Stomach smooth muscle (tissue), 2 donors: ENCODE data around the gene C3.

Experiments used
- H3K27ac ChIP-seq: one replicate; pipeline ENCODE4 v1.7.0; 2013; ENCODE audit warnings: mild to moderate bottlenecking, low read length, inconsistent platforms
- H3K27me3 ChIP-seq, 2 donors: one replicate each; pipeline ENCODE4 v1.7.0; 2013; ENCODE audit warnings: low read length in 2 of 2; ENCODE audit not compliant: insufficient read depth in 2 of 2, control insufficient read depth in 1 of 2
- H3K36me3 ChIP-seq, 2 donors: one replicate each; pipeline ENCODE4 v1.7.0; 2013; ENCODE audit warnings: low read length in 2 of 2; ENCODE audit not compliant: control insufficient read depth in 2 of 2, insufficient read depth in 2 of 2
- H3K4me1 ChIP-seq: one replicate; pipeline ENCODE4 v1.7.0; 2013; ENCODE audit warnings: low read length; ENCODE audit not compliant: control insufficient read depth, insufficient read depth
- H3K4me3 ChIP-seq, 2 donors: one replicate each; pipeline ENCODE4 v1.7.0; 2013; ENCODE audit warnings: low read length in 2 of 2
- H3K9ac ChIP-seq, 2 donors: one replicate each; pipeline ENCODE4 v1.7.0; 2013; ENCODE audit warnings: low read length in 2 of 2, mild to moderate bottlenecking in 1 of 2
- H3K9me3 ChIP-seq, 2 donors: one replicate each; pipeline ENCODE4 v1.7.0; 2013; ENCODE audit warnings: low read length in 2 of 2; ENCODE audit not compliant: control insufficient read depth in 2 of 2
- donor health status: healthy.
- donor health status: Pancreatic carcinoma.

The C3 gene

DNA sequence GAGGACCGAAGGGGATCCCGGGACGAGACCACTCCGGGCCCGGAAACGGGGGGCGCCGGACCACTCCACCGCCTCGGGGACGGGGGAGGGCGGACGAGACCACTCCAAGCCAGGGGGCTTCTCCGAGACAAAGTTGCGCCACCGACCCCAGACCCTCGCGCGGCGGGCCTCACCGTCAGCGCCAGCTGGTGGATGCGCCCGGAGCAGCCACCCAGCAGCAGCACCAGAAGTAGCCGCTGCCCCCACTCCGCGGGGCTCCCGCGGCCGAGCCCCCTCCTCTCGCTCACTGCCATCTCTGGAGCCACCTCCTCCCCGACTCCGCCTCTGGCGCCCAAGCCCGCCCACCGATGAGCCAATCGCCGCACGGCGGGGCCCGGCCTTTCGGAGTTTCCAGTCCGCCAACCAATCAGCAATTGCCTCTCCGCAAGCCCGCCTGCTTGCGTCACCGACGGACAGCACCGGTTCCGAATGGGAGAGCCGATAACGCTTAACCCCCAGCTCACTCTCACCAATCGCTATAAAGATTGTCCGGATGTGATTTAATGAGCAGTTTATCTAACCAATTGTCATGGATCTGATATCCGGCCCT lies 16.9 kb upstream of the C3 start, which contains the start of gene GPR108:
Gene GPR108 (minus strand): TSS at position 297 of the 589 bp plus-strand sequence. CDS start 4 bp downstream, at position 293.
- H3K9me3 ChIP-seq, result no peaks in the 10 kb centered on the region
- H3K4me3 ChIP-seq, result peak within 1 kb of the TSS; percentile 85 to 90
- peak within 1 kb of the TSS; percentile 97 for H3K27ac ChIP-seq
- H3K27me3 ChIP-seq, result no peaks in the 10 kb centered on the region
- peak within 1 kb of the TSS; percentile 86 to 87 for H3K9ac ChIP-seq
- H3K36me3 ChIP-seq, result peaks cover 5% of the 10 kb centered on the region in 2 donors
- H3K4me1 ChIP-seq, result peaks cover 43% of the 10 kb centered on the region

DNA sequence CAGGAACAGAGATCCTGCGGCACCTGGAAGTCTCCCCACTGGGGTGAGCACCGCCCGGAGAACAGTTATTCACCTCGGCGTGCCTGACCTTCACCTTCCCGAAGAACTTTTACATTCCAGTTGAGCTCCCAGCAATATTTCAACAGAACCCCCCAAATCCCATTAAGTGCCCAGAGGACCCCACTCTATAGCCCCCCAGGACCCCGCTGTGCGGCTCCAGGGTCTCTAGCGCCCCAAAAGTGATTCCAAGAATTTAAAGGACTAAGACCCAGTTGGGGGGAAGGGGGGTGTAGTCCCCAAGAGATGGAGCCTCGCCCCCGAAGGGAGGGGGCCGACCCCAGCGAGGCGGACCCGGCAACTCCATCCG lies 16.4 kb upstream of the C3 start:
- H3K9me3 ChIP-seq, result no peaks in the 10 kb centered on the region
- peaks cover 43% of the 10 kb centered on the region for H3K4me1 ChIP-seq
- H3K27me3 ChIP-seq, result no peaks in the 10 kb centered on the region
- H3K27ac ChIP-seq, result peak overlapping the region; percentile 93
- H3K9ac ChIP-seq, result peak overlapping the region; percentile 86 to 87
- peaks cover 10% of the 10 kb centered on the region in 2 donors for H3K36me3 ChIP-seq
- peak overlapping the region; percentile 85 to 90 for H3K4me3 ChIP-seq

DNA sequence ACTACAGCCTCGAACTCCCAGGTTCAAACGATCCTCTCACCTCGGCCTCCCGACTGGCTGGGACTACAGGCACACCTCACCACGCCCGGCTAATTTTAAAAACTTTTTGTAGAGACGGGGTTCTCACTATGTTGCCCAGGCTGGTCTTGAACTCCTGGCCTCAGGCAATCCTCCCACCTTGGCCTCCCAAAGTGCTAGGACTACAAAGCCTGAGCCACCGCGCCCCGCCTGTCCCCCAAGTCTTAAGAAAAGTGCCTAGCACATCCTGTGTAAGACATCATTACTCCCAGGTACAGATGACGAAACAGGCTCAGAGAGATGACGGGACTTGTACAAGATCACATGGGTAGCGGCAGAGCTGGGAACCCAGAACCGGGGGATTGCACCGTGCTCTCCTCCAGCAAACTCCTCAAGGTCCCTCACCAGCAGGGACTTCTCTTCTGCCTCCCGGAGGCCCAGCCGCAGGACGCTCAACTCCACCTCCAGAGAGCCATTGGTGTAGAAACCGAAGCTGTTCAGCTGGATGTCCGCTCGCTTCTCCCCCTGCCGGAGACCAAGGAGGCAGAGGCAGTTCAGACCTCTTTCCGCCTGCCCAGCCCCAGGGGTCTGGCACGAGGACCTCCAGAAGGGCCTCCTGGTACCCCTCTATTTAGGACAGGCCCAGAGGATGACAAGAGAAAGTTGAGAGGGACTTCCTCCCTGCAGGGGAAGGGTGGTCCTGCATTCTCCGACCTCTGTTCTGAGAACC lies 15.9 kb upstream of the C3 start:
- H3K27ac ChIP-seq, result peak overlapping the region; percentile 93
- no peaks in the 10 kb centered on the region for H3K27me3 ChIP-seq
- peaks cover 11% of the 10 kb centered on the region in 2 donors for H3K36me3 ChIP-seq
- no peaks in the 10 kb centered on the region for H3K9me3 ChIP-seq
- H3K4me3 ChIP-seq, result peak overlapping the region; percentile 85 to 90
- H3K4me1 ChIP-seq, result peaks cover 38% of the 10 kb centered on the region
- H3K9ac ChIP-seq, result peak overlapping the region; percentile 86 to 87

- peaks cover 11 to 14% of the 10 kb centered on the region in 2 donors for H3K36me3 ChIP-seq
- H3K27ac ChIP-seq, result peak overlapping the region; percentile 93
- H3K27me3 ChIP-seq, result no peaks in the 10 kb centered on the region
- peaks cover 34% of the 10 kb centered on the region for H3K4me1 ChIP-seq
- H3K9ac ChIP-seq, result peak overlapping the region; percentile 86 to 87
- peak overlapping the region; percentile 31 to 85 for H3K4me3 ChIP-seq
- H3K9me3 ChIP-seq, result no peaks in the 10 kb centered on the region
Observed at GRCh38 chr19:6735181-6735911, 14.9 kb upstream of the C3 start.

- Histone ChIP-seq H3K4me1 (peaks cover 28% of the 10 kb centered on the region), H3K4me3 (no peak overlapping the region), H3K9me3 (no peaks in the 10 kb centered on the region), H3K9ac (no peak overlapping the region), H3K27me3 (no peaks in the 10 kb centered on the region), H3K36me3 (peaks cover 11 to 14% of the 10 kb centered on the region in 2 donors), H3K27ac (no peak overlapping the region)
Observed at GRCh38 chr19:6734096-6734696, 13.7 kb upstream of the C3 start.

DNA sequence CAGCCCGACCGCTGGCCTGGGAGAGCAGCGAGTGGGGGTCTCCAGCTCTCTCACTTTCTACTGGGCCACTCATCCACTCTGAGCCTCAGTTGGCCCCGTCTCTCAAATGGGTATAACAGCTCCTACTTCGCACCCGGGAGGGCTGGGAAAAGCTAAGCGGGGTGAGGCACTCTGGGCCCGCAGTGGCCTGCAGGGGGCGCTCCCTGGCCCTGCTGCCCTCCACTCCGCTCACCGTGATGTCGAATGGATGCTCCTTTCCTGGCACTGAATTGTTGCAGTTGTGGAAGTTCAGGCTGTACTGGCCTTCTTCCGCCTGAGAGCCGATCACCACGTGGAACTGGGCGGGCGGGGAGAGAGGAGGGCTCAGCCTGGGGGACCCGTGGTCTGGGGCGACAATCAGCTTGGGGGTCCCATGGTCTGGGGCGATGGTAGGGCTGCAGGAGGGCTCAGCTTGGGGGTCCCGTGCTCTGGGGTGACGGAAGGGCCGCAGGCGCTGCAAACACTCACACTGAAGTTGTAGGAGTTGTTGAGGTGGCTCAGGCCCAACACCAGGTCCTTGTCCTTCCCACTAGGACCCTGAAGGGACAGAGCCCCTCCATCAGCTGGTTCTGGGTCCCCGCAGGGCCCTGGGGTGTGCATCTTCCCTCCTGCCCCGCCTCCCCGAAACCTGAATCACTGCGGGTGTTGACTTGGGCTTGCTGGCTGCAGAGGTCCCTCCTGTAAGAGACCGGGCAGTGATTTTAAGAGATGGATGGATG lies 13.1 kb upstream of the C3 start:
- Histone ChIP-seq H3K9ac (no peak overlapping the region), H3K27me3 (no peaks in the 10 kb centered on the region), H3K27ac (no peak overlapping the region), H3K9me3 (no peaks in the 10 kb centered on the region), H3K36me3 (peaks cover 11 to 14% of the 10 kb centered on the region in 2 donors), H3K4me3 (no peak overlapping the region), H3K4me1 (peaks cover 21% of the 10 kb centered on the region)

- no peak overlapping the region for H3K4me3 ChIP-seq
- H3K9ac ChIP-seq, result no peak overlapping the region
Observed at GRCh38 chr19:6732803-6733337, 12.4 kb upstream of the C3 start.

GRCh38 chr19:6731822-6732221 lies 11.4 kb upstream of the C3 start:
- peaks cover 13% of the 10 kb centered on the region for H3K4me1 ChIP-seq
- H3K36me3 ChIP-seq, result peaks cover 11 to 14% of the 10 kb centered on the region in 2 donors
- H3K9ac ChIP-seq, result no peak overlapping the region

More at GRCh38 chr19:6732803-6733337, 12.4 kb upstream of the C3 start:
- Histone ChIP-seq H3K27me3 (no peaks in the 10 kb centered on the region), H3K4me1 (peaks cover 14% of the 10 kb centered on the region), H3K9me3 (no peaks in the 10 kb centered on the region), H3K36me3 (peaks cover 11 to 14% of the 10 kb centered on the region in 2 donors), H3K27ac (no peak overlapping the region)

GRCh38 chr19:6730941-6731670 lies 10.7 kb upstream of the C3 start:
- peaks cover 11 to 14% of the 10 kb centered on the region in 2 donors for H3K36me3 ChIP-seq
- peaks cover 0 to 4% of the 10 kb centered on the region in 2 donors for H3K27me3 ChIP-seq
- no peaks in the 10 kb centered on the region for H3K9me3 ChIP-seq
- peaks cover 8% of the 10 kb centered on the region for H3K4me1 ChIP-seq
- H3K9ac ChIP-seq, result no peak overlapping the region
- H3K27ac ChIP-seq, result no peak overlapping the region
- no peak overlapping the region for H3K4me3 ChIP-seq

More at GRCh38 chr19:6731822-6732221, 11.4 kb upstream of the C3 start:
- Histone ChIP-seq H3K4me3 (no peak overlapping the region), H3K9me3 (no peaks in the 10 kb centered on the region), H3K27me3 (peaks cover 0 to 4% of the 10 kb centered on the region in 2 donors), H3K27ac (no peak overlapping the region)
